GM19099 (cell line): Measurements from ENCODE around the gene CCDC89.
A peak's percentile ranks its signal among the peaks of the same experiment; 100 is the strongest.

Source experiments
- POLR2A ChIP-seq: IDR thresholded peaks from 3 replicates; pipeline ENCODE4 v1.6.1; 2011; ENCODE audit warnings: low read depth; ENCODE audit not compliant: insufficient read length; ENCODE audit errors: extremely low read depth

Gene CCDC89

GRCh38 chr11:85663753-85664614 is 22.0 kb downstream of the CCDC89 start:
- peak; percentile 62 for TF ChIP-seq POLR2A

- no peak for TF ChIP-seq POLR2A
Observed at GRCh38 chr11:85663080-85663752, 22.8 kb downstream of the CCDC89 start.

GRCh38 chr11:85661972-85662664 is 23.9 kb downstream of the CCDC89 start:
- no peak for TF ChIP-seq POLR2A

- TF ChIP-seq POLR2A = no peak
Observed at GRCh38 chr11:85658180-85658579, 27.8 kb downstream of the CCDC89 start.

GRCh38 chr11:85656777-85657176 is 29.2 kb downstream of the CCDC89 start:
- TF ChIP-seq POLR2A = no peak

- TF ChIP-seq POLR2A = no peak
Observed at GRCh38 chr11:85652786-85653447, 33.1 kb downstream of the CCDC89 start.

GRCh38 chr11:85651118-85651517 is 34.9 kb downstream of the CCDC89 start:
- no peak for TF ChIP-seq POLR2A

GRCh38 chr11:85647604-85648299 is 38.2 kb downstream of the CCDC89 start, which contains the start of gene TMEM126A:
Gene TMEM126A, plus strand, starts transcription at chr11:85647967. Its CDS starts 2,289 bp downstream, at chr11:85650256.
- peak; percentile 97 for TF ChIP-seq POLR2A

GRCh38 chr11:85647078-85647477 is 38.9 kb downstream of the CCDC89 start:
- no peak for TF ChIP-seq POLR2A

GRCh38 chr11:85643191-85643614 is 42.8 kb downstream of the CCDC89 start:
- TF ChIP-seq POLR2A = no peak

GRCh38 chr11:85634747-85635146 is 51.2 kb downstream of the CCDC89 start:
- TF ChIP-seq POLR2A = no peak
